Activated naive CD4-positive, alpha-beta T cell (primary cell): ENCODE data around the gene SPAG4.

ENCODE experiments used
- DNase-seq, 4 experiments: peaks; one replicate each; lab custom pipeline; 2025; lab: John Stamatoyannopoulos, UW

SPAG4 gene

GRCh38 chr20:35621560-35621946, 5.9 kb downstream of the SPAG4 start:
- DNase-seq: no peak

GRCh38 chr20:35625584-35626385, 10.2 kb downstream of the SPAG4 start:
- DNase-seq: no peak

GRCh38 chr20:35626386-35627001, 10.9 kb downstream of the SPAG4 start:
- no peak for DNase-seq

GRCh38 chr20:35627121-35627520, 11.5 kb downstream of the SPAG4 start:
- DNase-seq: no peak

GRCh38 chr20:35629427-35630145, 14.0 kb downstream of the SPAG4 start:
- no peak for DNase-seq

- DNase-seq: no peak
Measured at GRCh38 chr20:35630636-35631035, 15.0 kb downstream of the SPAG4 start.

GRCh38 chr20:35632539-35633115, 17.0 kb downstream of the SPAG4 start:
- no peak for DNase-seq

- no peak for DNase-seq
Measured at GRCh38 chr20:35635652-35636051, 20.0 kb downstream of the SPAG4 start.

- DNase-seq: no peak
Measured at GRCh38 chr20:35636095-35636494, 20.5 kb downstream of the SPAG4 start.

GRCh38 chr20:35637276-35637675, 21.6 kb downstream of the SPAG4 start:
- DNase-seq: no peak

GRCh38 chr20:35638751-35639150, 23.1 kb downstream of the SPAG4 start:
- no peak for DNase-seq

- DNase-seq: no peak
Measured at GRCh38 chr20:35640724-35641123, 25.1 kb downstream of the SPAG4 start.

GRCh38 chr20:35641743-35642142, 26.1 kb downstream of the SPAG4 start:
- no peak for DNase-seq

GRCh38 chr20:35643045-35643444, 27.4 kb downstream of the SPAG4 start:
- no peak for DNase-seq

- DNase-seq: no peak
Measured at GRCh38 chr20:35644806-35645205, 29.2 kb downstream of the SPAG4 start.

- DNase-seq: no peak
Measured at GRCh38 chr20:35648836-35649235, 33.2 kb downstream of the SPAG4 start.

GRCh38 chr20:35650632-35651031, 35.0 kb downstream of the SPAG4 start:
- no peak for DNase-seq

GRCh38 chr20:35651958-35652357, 36.3 kb downstream of the SPAG4 start:
- DNase-seq: no peak

- no peak for DNase-seq
Measured at GRCh38 chr20:35652641-35653429, 37.2 kb downstream of the SPAG4 start.

GRCh38 chr20:35653430-35653734, 37.8 kb downstream of the SPAG4 start:
- DNase-seq: no peak

GRCh38 chr20:35653893-35654292, 38.3 kb downstream of the SPAG4 start:
- DNase-seq: no peak

GRCh38 chr20:35654415-35654814, 38.8 kb downstream of the SPAG4 start:
- no peak for DNase-seq
